ENCODE data around the gene PMIS2. TPM values are rescaled to one million over a fixed set of nuclear protein-coding genes. Genes with fewer than 3 reads are reported as not detected.

Gene PMIS2
- total RNA-seq, 4 donors from 2014 or later, result not detected

DNA sequence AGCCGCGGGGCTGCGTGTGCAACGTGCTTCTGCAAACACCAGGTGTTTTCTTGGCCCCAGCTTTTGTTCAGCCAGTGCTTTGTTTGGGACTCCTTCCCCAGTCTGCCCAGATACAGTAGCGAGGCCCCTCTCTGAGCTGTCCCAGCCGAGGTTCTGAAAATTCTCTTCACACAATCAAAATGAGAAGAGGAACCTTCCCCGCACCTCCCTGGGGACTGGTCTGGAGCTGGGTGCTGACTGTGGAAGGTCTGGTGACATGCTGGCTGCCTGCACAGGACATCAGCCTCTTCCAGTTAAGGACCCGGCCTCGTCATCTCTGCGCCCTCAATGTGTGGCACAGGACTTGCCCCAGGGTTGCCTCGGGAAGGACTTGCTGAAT, 26.7 kb upstream of the PMIS2 start:
- peaks cover 0 to 8% (median 0%) of the 10 kb centered on the region in 3 donors for H3K9me3 ChIP-seq
- no peaks in the 10 kb centered on the region for H3K36me3 ChIP-seq
- H3K4me3 ChIP-seq, result no peak overlapping the region
- H3K27me3 ChIP-seq, result peaks cover 73% of the 10 kb centered on the region
- TF ChIP-seq EP300 (IDR thresholded peaks at IDR 0.05) (no peak), POLR2A (IDR thresholded peaks at IDR 0.05) (no peak), CTCF (IDR thresholded peaks at IDR 0.05) (no peak), POLR2AphosphoS5 (IDR thresholded peaks at IDR 0.05) (no peak)
- ATAC-seq, result no peak
- WGBS, 2 donors (ENCODE audit: low coverage in 1 of 2), result 28% methylated on average over 3 of the region's 11 CpGs; no CpG with 5 or more reads in 1 of the 2 donors
- H3K27ac ChIP-seq, result no peak overlapping the region
- H3K4me1 ChIP-seq, result peaks cover 0 to 16% (median 7%) of the 10 kb centered on the region in 3 donors

GRCh38 chr19:35559781-35560180, 26.2 kb upstream of the PMIS2 start:
- no peaks in the 10 kb centered on the region for H3K36me3 ChIP-seq
- H3K27ac ChIP-seq, result no peak overlapping the region
- H3K4me3 ChIP-seq, result no peak overlapping the region
- H3K4me1 ChIP-seq, result peaks cover 0 to 16% (median 7%) of the 10 kb centered on the region in 3 donors
- ATAC-seq, result no peak
- peaks cover 0 to 8% (median 0%) of the 10 kb centered on the region in 3 donors for H3K9me3 ChIP-seq
- H3K27me3 ChIP-seq, result peaks cover 78% of the 10 kb centered on the region
- WGBS, 2 donors (ENCODE audit: low coverage in 1 of 2), result 83% methylated on average over 19 of the region's 23 CpGs; no CpG with 5 or more reads in 1 of the 2 donors
- TF ChIP-seq CTCF (IDR thresholded peaks at IDR 0.05) (no peak), POLR2AphosphoS5 (IDR thresholded peaks at IDR 0.05) (no peak), POLR2A (IDR thresholded peaks at IDR 0.05) (no peak), EP300 (IDR thresholded peaks at IDR 0.05) (no peak)

DNA sequence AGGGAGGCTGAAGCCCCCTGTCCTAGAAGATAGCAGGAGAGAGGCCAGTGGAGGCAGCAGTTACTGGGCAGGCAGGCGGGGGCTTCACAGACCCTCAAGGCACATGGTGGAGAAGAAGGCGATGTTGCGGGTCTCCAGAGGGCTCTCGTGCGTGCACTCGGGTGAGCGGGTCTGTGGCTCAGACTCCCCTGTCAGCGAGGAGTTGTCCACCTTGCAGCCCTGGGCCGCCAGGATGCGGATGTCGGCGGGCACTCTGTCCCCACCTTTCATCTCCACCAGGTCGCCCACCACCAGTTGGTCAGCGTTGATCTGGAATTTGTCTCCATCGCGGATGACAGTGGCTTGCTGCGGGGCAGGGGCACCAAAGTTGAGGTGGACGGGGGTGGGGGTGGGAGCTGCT, 25.7 kb upstream of the PMIS2 start:
- no peak for ATAC-seq
- no peak overlapping the region for H3K4me3 ChIP-seq
- peaks cover 0 to 8% (median 0%) of the 10 kb centered on the region in 3 donors for H3K9me3 ChIP-seq
- TF ChIP-seq POLR2AphosphoS5 (IDR thresholded peaks at IDR 0.05) (no peak), POLR2A (IDR thresholded peaks at IDR 0.05) (no peak), CTCF (IDR thresholded peaks at IDR 0.05) (no peak), EP300 (IDR thresholded peaks at IDR 0.05) (no peak)
- peaks cover 0 to 16% (median 7%) of the 10 kb centered on the region in 3 donors for H3K4me1 ChIP-seq
- H3K27me3 ChIP-seq, result peaks cover 83% of the 10 kb centered on the region
- WGBS, 2 donors (ENCODE audit: low coverage in 1 of 2), result 80% methylated on average over 2 of the region's 18 CpGs; no CpG with 5 or more reads in 1 of the 2 donors
- H3K27ac ChIP-seq, result no peak overlapping the region
- no peaks in the 10 kb centered on the region for H3K36me3 ChIP-seq

GRCh38 chr19:35560677-35561076, 25.3 kb upstream of the PMIS2 start:
- H3K9me3 ChIP-seq, result peaks cover 0 to 8% (median 0%) of the 10 kb centered on the region in 3 donors
- no peak overlapping the region for H3K4me3 ChIP-seq
- 51 to 53% methylated on average over 4 to 6 of the region's 6 CpGs for WGBS, 2 donors (ENCODE audit: low coverage in 1 of 2)

More at GRCh38 chr19:35560677-35561076, 25.3 kb upstream of the PMIS2 start:
- ATAC-seq, result no peak
- Histone ChIP-seq H3K27ac (no peak overlapping the region), H3K27me3 (peaks cover 83% of the 10 kb centered on the region), H3K36me3 (no peaks in the 10 kb centered on the region), H3K4me1 (peaks cover 0 to 16% (median 7%) of the 10 kb centered on the region in 3 donors)
- TF ChIP-seq POLR2A (IDR thresholded peaks at IDR 0.05) (no peak), POLR2AphosphoS5 (IDR thresholded peaks at IDR 0.05) (no peak), CTCF (IDR thresholded peaks at IDR 0.05) (no peak)
